Measurements from ENCODE around the gene LY9. TPM values are rescaled to one million over a fixed set of nuclear protein-coding genes. Genes with fewer than 3 reads are reported as not detected.

The LY9 gene
- total RNA-seq, 1 donor from 2014 or later, result 4.7 TPM

DNA sequence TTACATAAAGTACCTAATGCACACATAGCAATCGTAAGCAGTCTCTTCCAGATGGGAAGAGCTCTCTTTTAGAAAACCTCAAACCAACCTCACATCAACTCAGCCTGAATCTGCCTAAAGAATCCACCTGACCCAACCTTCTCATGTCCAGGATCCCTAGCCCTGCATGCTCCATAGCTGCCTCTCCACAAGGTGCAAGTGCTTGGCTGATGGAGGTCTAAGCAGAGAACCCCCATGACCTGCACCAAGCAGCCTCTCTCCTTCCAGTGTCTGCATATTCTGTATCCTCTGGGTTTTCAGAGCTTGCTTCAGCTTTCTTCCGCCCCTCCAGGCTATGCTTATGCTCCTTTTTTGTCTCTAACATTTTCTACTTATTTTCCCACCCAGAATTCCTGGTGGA is 2.5 kb downstream of the LY9 start:
- DNase-seq (ENCODE audit: extremely low spot score in 2 of 2), result no peak
- H3K9me3 ChIP-seq, result no peaks in the 10 kb centered on the region
- no peaks in the 10 kb centered on the region for H3K36me3 ChIP-seq
- intact Hi-C loops (cut with DNase I), result no loop called here
- H3K4me1 ChIP-seq, result no peaks in the 10 kb centered on the region
- TF ChIP-seq POLR2AphosphoS5 (IDR thresholded peaks at IDR 0.05; ENCODE audit: insufficient read depth in 1 of 2, low read depth in 1 of 2), result no peak
- TF ChIP-seq, protein P1, sequence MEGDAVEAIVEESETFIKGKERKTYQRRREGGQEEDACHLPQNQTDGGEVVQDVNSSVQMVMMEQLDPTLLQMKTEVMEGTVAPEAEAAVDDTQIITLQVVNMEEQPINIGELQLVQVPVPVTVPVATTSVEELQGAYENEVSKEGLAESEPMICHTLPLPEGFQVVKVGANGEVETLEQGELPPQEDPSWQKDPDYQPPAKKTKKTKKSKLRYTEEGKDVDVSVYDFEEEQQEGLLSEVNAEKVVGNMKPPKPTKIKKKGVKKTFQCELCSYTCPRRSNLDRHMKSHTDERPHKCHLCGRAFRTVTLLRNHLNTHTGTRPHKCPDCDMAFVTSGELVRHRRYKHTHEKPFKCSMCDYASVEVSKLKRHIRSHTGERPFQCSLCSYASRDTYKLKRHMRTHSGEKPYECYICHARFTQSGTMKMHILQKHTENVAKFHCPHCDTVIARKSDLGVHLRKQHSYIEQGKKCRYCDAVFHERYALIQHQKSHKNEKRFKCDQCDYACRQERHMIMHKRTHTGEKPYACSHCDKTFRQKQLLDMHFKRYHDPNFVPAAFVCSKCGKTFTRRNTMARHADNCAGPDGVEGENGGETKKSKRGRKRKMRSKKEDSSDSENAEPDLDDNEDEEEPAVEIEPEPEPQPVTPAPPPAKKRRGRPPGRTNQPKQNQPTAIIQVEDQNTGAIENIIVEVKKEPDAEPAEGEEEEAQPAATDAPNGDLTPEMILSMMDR (IDR thresholded peaks at IDR 0.05), result no peak
- TF ChIP-seq POLR2A (IDR thresholded peaks at IDR 0.05), result no peak
- H3K27ac ChIP-seq, result no peak overlapping the region
- no peak overlapping the region for H3K4me3 ChIP-seq
- no peaks in the 10 kb centered on the region for H3K27me3 ChIP-seq

- Histone ChIP-seq H3K27me3 (no peaks in the 10 kb centered on the region), H3K4me1 (no peaks in the 10 kb centered on the region), H3K36me3 (no peaks in the 10 kb centered on the region), H3K9me3 (no peaks in the 10 kb centered on the region), H3K27ac (no peak overlapping the region), H3K4me3 (no peak overlapping the region)
- TF ChIP-seq, protein P1 (IDR thresholded peaks at IDR 0.05), result no peak
- TF ChIP-seq POLR2A (IDR thresholded peaks at IDR 0.05) (no peak), POLR2AphosphoS5 (IDR thresholded peaks at IDR 0.05; ENCODE audit: insufficient read depth in 1 of 2, low read depth in 1 of 2) (no peak)
- intact Hi-C loops (cut with DNase I), result no loop called here
- no peak for DNase-seq (ENCODE audit: extremely low spot score in 2 of 2)
Measured at GRCh38 chr1:160799641-160800040, 3.7 kb downstream of the LY9 start.

- intact Hi-C loops (cut with DNase I), result no loop called here
- DNase-seq (ENCODE audit: extremely low spot score in 2 of 2), result no peak
- TF ChIP-seq POLR2AphosphoS5 (IDR thresholded peaks at IDR 0.05; ENCODE audit: insufficient read depth in 1 of 2, low read depth in 1 of 2) (no peak), POLR2A (IDR thresholded peaks at IDR 0.05) (no peak)
- TF ChIP-seq, protein P1 (IDR thresholded peaks at IDR 0.05), result no peak
- no peaks in the 10 kb centered on the region for H3K36me3 ChIP-seq
- H3K4me3 ChIP-seq, result no peak overlapping the region
- H3K9me3 ChIP-seq, result no peaks in the 10 kb centered on the region
- no peak overlapping the region for H3K27ac ChIP-seq
- no peaks in the 10 kb centered on the region for H3K27me3 ChIP-seq
- H3K4me1 ChIP-seq, result no peaks in the 10 kb centered on the region
Measured at GRCh38 chr1:160800142-160800541, 4.2 kb downstream of the LY9 start.

GRCh38 chr1:160800645-160801408 is 4.9 kb downstream of the LY9 start:
- H3K36me3 ChIP-seq, result no peaks in the 10 kb centered on the region
- intact Hi-C loops (cut with DNase I), result no loop called here
- DNase-seq (ENCODE audit: extremely low spot score in 2 of 2), result no peak
- H3K27me3 ChIP-seq, result no peaks in the 10 kb centered on the region
- H3K9me3 ChIP-seq, result no peaks in the 10 kb centered on the region
- no peaks in the 10 kb centered on the region for H3K4me1 ChIP-seq
- TF ChIP-seq POLR2A (IDR thresholded peaks at IDR 0.05), result no peak
- TF ChIP-seq POLR2AphosphoS5 (IDR thresholded peaks at IDR 0.05; ENCODE audit: insufficient read depth in 1 of 2, low read depth in 1 of 2), result no peak
- TF ChIP-seq, protein P1 (IDR thresholded peaks at IDR 0.05), result no peak
- H3K4me3 ChIP-seq, result no peak overlapping the region
- H3K27ac ChIP-seq, result no peak overlapping the region

DNA sequence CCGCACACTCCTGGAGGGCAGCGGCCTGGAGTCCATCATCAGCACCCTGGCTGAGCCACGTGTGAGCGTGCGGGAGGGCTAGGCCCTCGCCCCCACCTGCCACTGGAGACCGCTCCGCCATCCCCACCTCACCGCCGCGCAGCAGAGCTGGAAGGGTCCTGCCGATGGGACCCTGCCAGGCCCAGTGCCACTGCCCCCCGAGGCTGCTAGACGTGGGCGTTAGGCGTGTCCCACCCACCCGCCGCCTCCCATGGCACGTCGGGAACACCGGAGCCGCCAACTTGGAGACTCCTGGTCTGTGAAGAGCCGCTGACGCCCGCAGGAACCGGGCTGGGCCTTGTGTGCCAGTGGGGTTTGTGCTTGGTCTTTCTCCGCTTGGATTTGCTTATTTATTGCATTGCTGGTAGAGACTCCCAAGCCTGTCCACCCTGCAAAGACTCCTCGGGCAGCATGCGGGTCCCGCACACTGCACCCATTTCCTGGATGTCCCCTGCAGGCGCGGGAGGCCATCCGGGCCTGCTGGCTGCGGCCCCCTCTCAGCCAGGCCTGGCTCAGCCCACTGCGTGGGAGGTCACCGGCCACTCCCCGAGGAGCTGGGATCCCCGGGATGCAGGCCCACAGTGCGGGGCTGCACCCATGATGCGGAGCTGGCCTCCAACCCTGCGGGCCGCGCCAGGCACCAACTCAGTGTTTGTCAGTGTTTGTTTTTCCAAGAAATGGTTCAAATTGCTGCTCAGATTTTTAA is 6.0 kb downstream of the LY9 start:
- H3K36me3 ChIP-seq, result no peaks in the 10 kb centered on the region
- no peaks in the 10 kb centered on the region for H3K9me3 ChIP-seq
- no peak for DNase-seq (ENCODE audit: extremely low spot score in 2 of 2)
- intact Hi-C loops (cut with DNase I), result no loop called here
- no peaks in the 10 kb centered on the region for H3K4me1 ChIP-seq
- no peak overlapping the region for H3K4me3 ChIP-seq
- H3K27ac ChIP-seq, result no peak overlapping the region
- no peaks in the 10 kb centered on the region for H3K27me3 ChIP-seq
- no peak for TF ChIP-seq POLR2A (IDR thresholded peaks at IDR 0.05)
- TF ChIP-seq POLR2AphosphoS5 (IDR thresholded peaks at IDR 0.05; ENCODE audit: insufficient read depth in 1 of 2, low read depth in 1 of 2), result no peak
- TF ChIP-seq, protein P1 (IDR thresholded peaks at IDR 0.05), result no peak
